Measurements from ENCODE around the gene ELK3. TPM values are rescaled to one million over a fixed set of nuclear protein-coding genes. Genes with fewer than 3 reads are reported as not detected.
A peak's percentile ranks its signal among the peaks of the same experiment; 100 is the strongest.

Gene ELK3
- total RNA-seq, 1 donor from 2014 or later = 60.8 TPM

DNA sequence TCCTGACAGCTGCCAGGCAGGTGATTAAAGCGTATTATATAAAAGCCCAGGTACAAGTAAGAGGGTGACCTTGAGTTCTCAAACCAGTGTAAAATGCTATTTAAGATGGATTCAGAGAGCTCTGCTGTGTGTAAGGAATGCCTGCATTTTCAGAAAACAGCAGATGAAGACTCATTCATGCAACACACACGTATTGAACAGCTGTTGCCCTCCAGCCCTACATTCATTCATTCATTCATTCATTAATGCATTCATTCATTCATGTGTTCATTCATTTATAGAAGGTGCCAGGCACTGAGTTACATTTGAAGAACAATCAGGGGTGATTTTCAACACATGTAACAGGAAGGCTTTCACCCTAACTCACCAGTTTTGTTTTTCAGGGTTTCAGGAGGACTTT, 27.4 kb upstream of the ELK3 start:
- H3K27ac Mint-ChIP-seq = no peak overlapping the region
- POLR2A ChIA-PET = no interaction called here

DNA sequence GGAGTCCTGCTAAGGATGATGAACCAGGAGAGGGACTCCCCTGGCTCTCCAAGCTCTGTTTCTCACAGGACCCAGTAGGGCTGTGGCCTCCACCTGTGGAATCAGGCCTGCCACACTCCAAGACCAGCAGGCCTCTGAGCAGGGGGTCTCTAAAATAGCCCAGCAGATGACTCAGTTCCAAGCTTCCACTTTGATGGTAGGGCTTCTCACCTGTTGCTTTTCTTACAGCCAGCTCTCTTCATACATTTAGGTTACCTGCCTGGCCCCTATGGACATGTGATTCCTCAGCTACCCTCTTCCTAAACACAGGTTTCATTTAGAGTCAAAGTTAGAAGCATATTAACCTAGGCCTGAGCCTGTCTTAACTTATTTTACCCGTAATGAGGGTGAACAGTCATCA, 26.7 kb upstream of the ELK3 start:
- H3K4me1 Mint-ChIP-seq = peaks cover 8% of the 10 kb centered on the region
- intact Hi-C loops (cut with micrococcal nuclease) = no loop called here
- no peak for ATAC-seq (ENCODE audit: low read depth)
- no peaks in the 10 kb centered on the region for H3K27me3 Mint-ChIP-seq
- no peak overlapping the region for H3K4me3 Mint-ChIP-seq
- ChIA-PET CTCF (no interaction called here), POLR2A (no interaction called here)
- H3K27ac Mint-ChIP-seq = no peak overlapping the region
- DNase-seq = no peak
- TF ChIP-seq, protein P1, sequence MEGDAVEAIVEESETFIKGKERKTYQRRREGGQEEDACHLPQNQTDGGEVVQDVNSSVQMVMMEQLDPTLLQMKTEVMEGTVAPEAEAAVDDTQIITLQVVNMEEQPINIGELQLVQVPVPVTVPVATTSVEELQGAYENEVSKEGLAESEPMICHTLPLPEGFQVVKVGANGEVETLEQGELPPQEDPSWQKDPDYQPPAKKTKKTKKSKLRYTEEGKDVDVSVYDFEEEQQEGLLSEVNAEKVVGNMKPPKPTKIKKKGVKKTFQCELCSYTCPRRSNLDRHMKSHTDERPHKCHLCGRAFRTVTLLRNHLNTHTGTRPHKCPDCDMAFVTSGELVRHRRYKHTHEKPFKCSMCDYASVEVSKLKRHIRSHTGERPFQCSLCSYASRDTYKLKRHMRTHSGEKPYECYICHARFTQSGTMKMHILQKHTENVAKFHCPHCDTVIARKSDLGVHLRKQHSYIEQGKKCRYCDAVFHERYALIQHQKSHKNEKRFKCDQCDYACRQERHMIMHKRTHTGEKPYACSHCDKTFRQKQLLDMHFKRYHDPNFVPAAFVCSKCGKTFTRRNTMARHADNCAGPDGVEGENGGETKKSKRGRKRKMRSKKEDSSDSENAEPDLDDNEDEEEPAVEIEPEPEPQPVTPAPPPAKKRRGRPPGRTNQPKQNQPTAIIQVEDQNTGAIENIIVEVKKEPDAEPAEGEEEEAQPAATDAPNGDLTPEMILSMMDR (IDR thresholded peaks at IDR 0.05) = no peak
- H3K9me3 Mint-ChIP-seq = no peaks in the 10 kb centered on the region
- H3K36me3 Mint-ChIP-seq (ENCODE audit: low read depth) = no peaks in the 10 kb centered on the region

More for the DNA sequence above, 27.4 kb upstream of the ELK3 start:
- Mint-ChIP-seq H3K9me3 (no peaks in the 10 kb centered on the region), H3K4me3 (no peak overlapping the region), H3K36me3 (ENCODE audit: low read depth) (no peaks in the 10 kb centered on the region), H3K27me3 (no peaks in the 10 kb centered on the region), H3K4me1 (peaks cover 8% of the 10 kb centered on the region)
- no peak for ATAC-seq (ENCODE audit: low read depth)
- TF ChIP-seq, protein P1 (IDR thresholded peaks at IDR 0.05) = no peak
- CTCF ChIA-PET = no interaction called here
- intact Hi-C loops (cut with micrococcal nuclease) = no loop called here
- DNase-seq = no peak

DNA sequence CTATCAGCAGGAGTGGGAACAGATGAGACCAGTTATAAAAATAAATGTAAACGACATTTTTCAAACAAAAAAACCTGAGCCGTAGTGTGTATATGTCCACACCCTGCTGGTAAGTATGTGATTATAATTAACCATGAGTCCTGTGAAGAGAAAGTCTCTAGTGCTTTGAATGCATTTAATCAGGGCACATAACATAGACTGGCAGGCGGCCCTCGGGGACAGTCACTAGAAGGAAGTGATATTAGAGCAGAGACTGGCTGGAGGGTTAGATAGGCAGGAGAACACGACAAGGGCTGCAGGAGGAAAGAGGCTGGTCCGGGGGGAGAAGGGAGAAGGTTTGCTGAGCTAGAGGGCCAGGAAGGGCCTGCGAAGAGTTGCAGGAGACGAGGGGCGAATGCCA, 23.8 kb upstream of the ELK3 start:
- ATAC-seq (ENCODE audit: low read depth) = peak; percentile 62
- Mint-ChIP-seq H3K27me3 (no peaks in the 10 kb centered on the region), H3K27ac (no peak overlapping the region), H3K4me1 (peaks cover 8% of the 10 kb centered on the region), H3K9me3 (no peaks in the 10 kb centered on the region), H3K4me3 (no peak overlapping the region), H3K36me3 (ENCODE audit: low read depth) (no peaks in the 10 kb centered on the region)
- intact Hi-C loops (cut with micrococcal nuclease) = no loop called here
- CTCF ChIA-PET = no interaction called here
- TF ChIP-seq, protein P1 (IDR thresholded peaks at IDR 0.05) = no peak
- no peak for DNase-seq
- POLR2A ChIA-PET = no interaction called here

DNA sequence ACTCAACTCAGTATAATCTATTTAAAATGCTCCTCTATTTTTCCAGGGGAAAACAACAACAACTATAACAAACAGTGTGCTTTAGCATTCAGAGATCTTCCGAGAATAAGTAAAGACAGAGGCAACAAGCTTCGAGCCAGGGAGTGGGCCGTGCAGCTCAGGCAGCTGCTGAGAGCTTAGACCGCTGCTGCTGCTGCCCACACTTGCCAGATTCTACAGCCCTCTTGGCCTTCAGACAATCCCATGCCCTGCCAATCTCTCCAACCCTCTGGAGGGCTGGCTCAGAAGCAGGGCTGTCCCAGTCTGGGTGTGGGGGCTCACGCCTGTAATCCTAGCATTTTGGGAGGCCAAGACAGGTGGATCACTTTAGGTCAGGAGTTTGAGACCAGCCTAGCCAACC, 23.4 kb upstream of the ELK3 start:
- POLR2A ChIA-PET = no interaction called here
- Mint-ChIP-seq H3K27me3 (no peaks in the 10 kb centered on the region), H3K36me3 (ENCODE audit: low read depth) (no peaks in the 10 kb centered on the region), H3K4me1 (peaks cover 8% of the 10 kb centered on the region), H3K27ac (no peak overlapping the region), H3K4me3 (no peak overlapping the region), H3K9me3 (no peaks in the 10 kb centered on the region)
- CTCF ChIA-PET = no interaction called here
- DNase-seq = no peak
- intact Hi-C loops (cut with micrococcal nuclease) = no loop called here
- TF ChIP-seq, protein P1 (IDR thresholded peaks at IDR 0.05) = no peak
- ATAC-seq (ENCODE audit: low read depth) = no peak

DNA sequence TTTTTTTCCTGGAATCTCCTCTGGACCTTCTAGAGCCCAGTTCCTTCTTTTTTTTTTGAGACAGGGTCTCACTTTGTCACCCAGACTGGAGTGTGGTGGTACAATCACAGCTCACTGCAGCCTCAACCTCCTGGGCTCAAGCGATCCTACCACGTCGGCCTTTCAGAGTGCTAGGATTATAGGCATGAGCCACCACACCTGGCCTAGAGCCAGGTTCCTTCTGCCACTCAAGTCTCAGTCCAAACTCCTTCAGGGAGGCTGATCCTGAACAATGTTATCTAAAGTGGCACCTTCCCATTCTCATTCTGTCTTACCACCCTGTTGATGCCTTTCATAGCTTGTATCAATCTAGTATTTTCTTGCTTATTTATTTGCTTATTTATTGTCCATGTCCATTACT, 22.3 kb upstream of the ELK3 start:
- POLR2A ChIA-PET = no interaction called here
- CTCF ChIA-PET = interaction anchor here (1.1 kb wide), 1 partner anchor 43 kb away, joined by 3 read pairs; no protein-coding TSS in a partner anchor
- H3K36me3 Mint-ChIP-seq (ENCODE audit: low read depth) = no peaks in the 10 kb centered on the region
- no peak for DNase-seq
- TF ChIP-seq, protein P1 (IDR thresholded peaks at IDR 0.05) = no peak
- H3K27ac Mint-ChIP-seq = no peak overlapping the region
- intact Hi-C loops (cut with micrococcal nuclease) = no loop called here
- no peaks in the 10 kb centered on the region for H3K27me3 Mint-ChIP-seq
- H3K4me1 Mint-ChIP-seq = peaks cover 14% of the 10 kb centered on the region
- ATAC-seq (ENCODE audit: low read depth) = no peak
- peaks cover 4% of the 10 kb centered on the region for H3K9me3 Mint-ChIP-seq
- H3K4me3 Mint-ChIP-seq = no peak overlapping the region

Data from activated B cell treated with CpG ODN at 0.5 μM for 24 hours (primary cell).